CMK (cell line): ENCODE measurements around the gene MRGPRF.

Experiments
- DNase-seq: peaks from one replicate; pipeline ENCODE4 v3.0.0-alpha.2; 2010; ENCODE audit warnings: low read depth

The MRGPRF gene

DNA sequence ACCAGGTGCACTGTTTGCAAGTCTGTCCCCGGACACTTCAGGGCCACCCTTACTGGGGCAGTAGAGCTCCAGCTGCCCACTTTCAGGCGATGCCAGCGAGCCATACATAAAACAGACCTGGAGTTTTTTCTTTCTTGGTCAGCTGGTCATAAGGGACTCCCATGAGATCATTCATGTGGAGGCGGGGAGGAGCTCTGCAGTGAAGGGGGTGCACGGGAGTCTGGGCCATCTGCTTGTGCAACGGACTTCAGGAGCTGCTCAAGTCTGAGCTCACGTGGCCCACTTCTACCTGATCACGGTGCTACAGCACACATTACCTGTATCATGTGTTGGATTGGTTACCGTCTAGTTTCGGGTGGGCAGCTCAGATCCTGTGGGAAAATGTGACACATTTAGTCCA is 9.2 kb upstream of the MRGPRF start:
- no peak for DNase-seq

DNA sequence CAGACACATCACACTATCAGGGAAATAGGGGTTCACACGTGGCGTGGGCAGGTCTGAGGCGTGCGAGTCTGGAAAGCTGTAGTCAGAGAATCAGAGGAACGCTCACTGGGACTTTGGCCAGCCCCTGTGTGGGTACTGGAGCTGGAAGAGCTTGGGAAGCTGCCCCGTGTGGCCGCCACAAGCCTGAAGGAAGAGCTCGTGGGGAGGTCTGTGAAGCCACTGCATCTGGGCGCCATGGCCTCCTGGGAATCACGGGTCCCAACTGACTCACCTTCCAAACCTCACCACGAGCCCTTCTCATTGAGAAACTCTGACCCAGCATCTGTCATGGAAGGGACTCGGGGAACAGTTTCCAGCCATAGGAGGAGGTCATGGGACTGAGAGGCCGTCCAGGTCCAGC is 5.9 kb upstream of the MRGPRF start:
- DNase-seq: no peak

DNA sequence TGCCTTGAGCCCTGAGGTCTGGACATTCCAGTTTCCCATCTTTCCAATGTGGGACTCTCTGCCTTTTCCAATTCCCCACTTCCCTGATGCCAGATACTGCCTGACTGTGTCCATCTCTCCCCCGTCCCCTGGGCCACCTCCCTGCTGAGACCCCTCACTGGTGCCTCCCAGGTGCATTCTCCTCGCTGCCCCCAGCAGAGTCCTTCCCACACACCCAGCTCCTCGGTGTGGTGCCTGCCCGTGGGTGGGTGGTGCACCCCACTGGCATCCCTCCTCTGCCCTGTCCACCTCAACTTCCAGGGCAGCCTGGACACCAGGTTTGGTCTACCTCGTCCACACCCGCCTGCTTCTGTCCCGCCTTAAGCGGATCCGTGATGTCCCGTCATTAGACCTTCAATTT is 4.9 kb upstream of the MRGPRF start:
- DNase-seq: no peak

DNA sequence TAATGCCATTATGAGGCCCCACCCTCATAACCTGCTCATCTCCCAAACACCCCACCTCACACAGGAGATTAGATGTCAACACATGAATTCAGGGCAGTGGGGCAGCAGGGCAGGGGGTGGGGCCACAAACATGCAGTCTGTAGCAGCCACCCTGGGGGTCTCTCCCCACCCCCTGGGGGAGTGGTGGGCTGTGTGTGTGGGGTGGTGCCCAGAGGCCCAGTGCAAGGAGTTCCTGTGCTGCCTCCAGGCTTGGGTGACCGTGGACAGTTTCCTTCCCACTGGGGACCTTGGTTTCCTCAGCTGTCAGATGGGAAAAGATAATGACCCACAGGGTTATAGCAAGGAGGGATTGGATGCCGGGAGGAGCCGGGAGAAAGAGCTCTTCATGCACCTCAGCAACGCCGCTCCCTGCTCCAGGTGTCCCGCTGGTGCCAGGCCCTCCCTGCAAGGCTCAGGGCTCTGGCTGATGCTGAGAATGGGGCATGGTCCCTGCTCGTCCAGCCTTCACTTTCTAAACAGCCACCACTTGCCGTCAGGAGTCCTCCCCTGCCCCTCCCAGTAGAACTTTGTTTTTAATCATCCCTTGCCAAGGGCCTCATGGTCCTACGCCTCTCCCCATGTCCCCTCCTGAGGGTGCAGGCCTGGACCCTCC is 2.0 kb upstream of the MRGPRF start:
- DNase-seq: no peak

DNA sequence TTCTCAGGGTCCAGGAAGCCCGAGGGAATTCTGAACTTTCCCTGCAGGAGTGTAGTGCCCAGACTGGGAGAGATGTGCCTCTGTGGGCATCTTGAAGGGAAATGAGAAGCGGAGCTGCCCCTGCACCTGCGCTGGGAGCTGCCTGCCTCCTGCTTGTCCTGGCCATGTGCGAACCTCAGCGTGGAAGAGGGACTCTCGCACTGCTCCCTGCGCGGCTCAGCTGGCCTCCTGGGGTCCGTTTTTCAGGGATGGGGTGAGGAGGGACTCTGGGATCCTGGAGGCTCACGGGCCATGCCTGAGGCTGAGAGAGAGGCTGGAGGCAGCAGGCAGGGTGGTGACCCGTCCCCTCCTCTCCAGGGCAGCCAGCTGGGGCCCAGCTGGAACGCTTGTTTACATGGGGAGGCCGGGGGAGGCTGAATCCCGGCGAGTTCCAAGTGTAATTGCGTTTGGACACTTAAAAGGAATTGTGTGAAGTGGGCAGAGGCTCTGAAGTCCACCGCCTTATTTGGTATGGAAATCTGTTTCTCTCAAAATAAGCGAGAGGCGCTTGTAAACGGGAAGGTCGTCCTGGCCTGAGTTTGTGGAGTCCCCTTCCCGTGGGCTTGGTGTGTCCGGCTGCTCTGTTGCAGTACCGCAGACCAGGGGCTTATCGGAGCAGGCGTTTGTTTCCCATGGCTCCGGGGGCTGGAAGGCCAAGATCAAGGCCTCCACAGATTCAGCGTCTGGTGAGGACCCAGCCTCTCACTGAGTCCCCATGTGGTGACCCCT is 1.2 kb upstream of the MRGPRF start:
- DNase-seq: no peak

DNA sequence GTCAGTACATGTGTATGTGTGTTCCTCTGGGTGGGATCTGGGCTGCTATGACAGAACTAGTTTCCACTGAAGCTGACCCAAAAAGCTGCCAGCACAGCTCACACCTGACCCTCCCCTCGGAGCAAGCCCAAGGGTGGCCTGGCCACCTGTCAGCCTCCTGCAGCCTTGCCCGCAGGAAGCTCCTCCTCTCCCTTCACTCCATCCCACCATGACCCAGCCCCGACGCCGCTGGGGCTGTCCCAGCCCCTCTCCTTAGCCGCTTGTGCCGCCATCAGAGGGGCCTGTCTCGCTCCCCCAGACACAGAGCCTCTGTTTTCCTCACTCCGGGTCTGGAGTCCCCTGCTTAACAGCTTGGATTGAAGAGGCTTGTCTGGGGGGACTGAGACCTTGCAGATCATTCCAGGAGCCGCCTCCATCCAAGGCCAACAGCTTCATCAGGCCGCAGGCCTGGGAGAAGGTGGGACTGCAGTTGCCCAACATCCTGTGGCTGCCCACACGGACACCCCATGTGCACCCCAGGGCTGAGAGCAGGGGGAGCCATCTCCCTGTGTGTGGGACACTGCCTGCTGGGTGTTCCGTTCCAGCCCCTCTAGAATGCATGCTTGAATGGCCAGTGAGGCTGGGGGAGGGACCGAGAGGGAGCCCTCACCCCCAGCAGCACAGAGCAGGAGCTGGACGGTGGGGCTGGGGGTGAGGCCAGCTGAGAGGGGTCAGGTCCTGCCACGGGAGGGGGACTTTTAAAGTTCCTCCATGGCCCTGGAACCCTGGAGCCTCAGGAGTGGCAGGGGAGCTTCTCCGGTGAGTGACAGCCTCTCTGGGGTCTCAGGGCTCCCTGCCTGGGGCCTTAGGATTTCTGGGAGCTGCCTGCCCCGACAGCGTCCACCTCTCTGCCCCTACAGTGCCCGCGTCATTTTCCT is 696 bp downstream of the MRGPRF start:
- no peak for DNase-seq

DNA sequence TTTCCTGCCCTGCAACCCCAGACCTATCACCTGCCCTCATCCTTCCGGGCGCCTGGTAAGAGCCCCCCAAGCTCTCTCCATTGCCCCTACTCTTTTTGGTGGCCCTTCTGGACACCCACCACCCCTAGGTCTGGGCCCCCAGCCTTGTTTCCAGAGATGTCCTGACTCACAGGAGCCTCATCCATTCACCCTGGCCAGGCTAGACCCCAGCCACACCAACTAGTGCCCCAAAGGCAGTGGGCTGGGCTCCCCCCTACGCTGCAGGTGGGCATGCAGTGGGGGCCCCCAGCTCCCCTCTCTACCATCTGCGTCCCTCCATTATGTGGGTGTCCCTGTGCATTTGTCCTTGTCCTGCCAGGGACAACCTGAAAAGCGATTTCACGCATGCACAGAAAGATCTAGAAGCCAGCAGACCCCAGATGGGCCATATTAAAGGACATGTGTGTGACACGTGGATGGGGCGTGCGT is 1.4 kb downstream of the MRGPRF start:
- no peak for DNase-seq

DNA sequence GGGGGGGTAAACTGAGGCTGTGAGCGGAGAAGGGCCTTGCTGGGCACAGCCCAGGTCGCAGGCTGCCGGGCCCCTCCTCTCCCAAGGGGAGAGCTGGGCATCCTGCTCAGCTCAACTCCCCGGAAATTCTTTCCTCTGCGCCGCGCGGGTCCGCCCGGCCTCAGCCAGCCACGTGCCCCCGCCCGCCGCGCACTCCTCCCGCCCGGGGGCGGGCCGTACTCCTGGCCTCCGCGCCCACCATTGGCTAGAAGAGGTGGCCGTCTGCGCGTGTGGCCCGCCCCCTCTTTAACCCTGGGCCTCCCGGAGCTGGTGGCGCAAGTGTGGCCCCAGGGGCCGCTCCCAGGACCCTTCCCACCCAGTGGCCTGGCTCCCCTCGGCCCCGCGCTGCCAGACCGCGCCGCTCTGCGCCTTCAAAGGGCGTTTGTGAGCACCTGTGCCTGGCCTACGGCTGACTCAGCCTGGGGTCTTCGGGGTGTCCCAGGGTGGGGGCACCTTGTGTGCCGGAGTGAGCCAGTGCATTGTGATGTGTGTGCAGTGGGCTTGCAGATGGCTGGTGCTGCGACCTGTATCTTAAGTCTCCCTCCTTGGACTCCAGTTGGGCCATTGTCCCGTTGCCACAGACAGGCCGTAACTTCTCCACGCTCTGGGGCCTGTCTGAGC is 2.0 kb downstream of the MRGPRF start:
- no peak for DNase-seq

DNA sequence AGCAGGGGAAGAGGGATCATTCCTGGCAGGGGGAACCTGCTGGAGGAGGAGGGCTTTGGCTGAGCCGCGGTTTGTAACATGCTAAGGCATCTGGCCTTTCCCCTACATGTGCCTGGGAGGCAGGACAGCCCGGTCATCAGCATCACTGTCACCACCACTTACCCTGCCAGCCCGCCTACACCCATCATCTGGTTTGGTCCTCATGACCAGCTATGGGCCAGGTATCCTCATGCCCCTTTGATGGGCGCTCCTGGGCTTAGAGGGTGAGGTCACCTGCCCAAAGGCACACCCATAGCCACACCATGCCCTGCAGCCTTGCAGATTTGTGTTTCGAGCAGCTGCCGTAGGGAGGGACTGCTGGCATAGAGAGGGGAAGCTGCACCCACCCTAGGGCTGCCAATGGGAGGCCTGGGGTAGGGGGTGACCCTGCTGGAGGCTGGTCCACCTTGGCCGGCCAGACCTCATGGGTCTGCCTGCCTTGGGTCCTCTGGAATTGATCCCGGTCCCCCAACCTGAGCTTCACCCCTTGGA is 2.6 kb downstream of the MRGPRF start:
- no peak for DNase-seq

DNA sequence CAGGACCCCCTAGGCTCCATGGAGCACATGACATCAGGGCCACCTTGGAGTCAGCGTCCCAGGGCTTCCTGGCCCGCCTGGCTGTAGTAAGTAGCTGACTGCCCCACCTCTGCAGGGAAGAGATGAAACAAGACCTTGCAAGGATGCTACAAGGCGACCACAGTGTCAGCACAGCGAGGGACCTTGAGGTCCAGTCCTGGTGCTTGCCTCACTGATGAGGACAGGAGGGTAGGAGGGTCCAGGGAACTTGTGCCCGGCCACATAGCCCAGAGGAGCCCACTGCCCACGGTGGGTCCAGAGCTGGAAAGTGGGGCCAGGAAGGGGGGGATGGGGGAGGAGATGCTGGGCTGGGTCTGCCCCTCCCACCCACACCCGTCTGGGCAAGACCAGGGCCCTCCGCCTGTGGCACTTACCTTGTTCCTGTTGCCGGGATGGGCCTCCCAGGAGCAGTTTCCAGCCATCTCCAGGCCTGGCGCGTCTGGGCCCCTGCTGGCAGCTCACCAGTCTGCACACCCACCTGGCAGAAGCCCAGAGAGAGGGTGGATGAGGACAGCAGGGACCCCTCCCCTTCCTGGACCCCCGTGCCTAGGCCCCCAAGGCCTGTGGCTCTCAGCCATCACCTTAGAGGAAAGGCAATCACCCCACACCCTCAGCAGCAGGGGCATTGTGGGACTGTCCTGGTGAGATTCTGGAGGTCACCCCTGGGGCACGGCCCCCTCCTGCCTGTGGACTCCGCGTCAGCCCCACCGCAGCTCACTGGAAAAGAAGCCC is 3.4 kb downstream of the MRGPRF start:
- DNase-seq: no peak

DNA sequence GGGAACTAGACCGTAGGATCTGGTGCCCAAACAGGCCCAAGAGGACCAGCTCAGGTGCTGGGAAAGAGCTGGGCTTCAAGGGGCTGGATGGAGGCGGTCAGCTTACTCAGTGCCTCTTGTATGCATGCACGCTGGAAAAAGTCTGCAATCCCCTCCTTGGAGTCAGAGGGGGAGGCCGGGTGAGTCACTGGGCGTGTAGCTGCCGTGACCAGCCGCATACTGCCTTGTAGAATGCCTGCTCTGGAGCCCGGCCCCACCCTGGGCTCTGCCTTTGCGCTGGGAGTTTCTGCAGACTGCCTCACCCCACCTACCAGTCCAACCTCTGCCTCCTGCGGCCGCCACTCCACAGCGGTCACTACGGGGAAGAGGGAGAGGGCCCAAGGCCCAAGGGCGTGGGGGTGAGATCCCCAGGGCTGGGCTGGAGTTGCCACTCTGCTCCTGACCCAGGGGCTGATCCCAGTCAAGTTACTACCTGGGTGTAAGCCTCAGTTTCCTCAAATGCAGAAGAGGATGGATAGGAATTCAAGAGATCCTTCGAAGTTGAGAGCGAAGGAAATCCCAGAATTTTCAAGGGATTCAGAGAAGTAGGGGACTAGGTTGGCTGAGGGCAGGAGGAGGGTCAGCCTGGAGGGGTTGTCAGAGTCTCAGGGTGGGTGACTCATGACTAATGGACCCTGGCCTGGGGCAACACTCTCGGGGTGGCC is 4.2 kb downstream of the MRGPRF start:
- DNase-seq: no peak

DNA sequence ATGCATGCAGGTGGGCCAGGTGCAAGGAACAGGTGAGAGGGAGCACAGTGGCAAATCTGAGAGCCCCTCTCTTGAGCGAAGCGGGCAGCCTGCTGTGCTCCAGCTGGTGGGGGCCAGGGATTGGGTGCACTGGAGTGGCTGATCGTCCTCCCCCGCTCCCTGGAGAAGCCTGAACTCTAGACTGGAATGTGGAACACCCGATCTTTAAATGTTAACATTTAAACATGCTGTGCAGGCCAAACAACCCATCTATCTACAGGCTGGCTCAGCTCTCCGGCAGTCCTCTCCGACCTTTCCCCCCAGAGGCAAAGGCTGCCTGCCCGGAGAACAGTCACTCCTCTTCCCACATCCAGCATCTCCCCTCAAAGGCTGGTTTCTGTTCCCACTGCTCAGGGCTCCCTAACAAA is 5.1 kb downstream of the MRGPRF start:
- no peak for DNase-seq

DNA sequence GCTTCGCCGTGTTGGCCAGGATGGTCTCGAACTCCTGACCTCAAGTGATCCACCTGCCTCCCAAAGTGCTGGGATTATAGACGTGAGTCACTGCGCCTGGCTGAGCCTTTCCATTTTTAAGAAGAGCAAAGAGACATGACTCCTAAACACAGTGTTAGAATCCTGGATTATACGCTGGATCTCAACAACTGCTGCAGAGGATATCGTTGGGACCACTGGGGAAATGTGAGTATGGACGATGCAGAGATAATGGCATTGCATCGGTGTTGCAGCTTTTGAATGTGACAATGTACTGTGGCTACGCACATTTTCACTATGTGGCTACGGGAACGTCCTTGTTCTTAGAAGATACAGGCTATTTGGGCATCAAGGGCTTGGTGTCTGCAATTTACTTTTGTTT is 6.2 kb downstream of the MRGPRF start:
- no peak for DNase-seq

DNA sequence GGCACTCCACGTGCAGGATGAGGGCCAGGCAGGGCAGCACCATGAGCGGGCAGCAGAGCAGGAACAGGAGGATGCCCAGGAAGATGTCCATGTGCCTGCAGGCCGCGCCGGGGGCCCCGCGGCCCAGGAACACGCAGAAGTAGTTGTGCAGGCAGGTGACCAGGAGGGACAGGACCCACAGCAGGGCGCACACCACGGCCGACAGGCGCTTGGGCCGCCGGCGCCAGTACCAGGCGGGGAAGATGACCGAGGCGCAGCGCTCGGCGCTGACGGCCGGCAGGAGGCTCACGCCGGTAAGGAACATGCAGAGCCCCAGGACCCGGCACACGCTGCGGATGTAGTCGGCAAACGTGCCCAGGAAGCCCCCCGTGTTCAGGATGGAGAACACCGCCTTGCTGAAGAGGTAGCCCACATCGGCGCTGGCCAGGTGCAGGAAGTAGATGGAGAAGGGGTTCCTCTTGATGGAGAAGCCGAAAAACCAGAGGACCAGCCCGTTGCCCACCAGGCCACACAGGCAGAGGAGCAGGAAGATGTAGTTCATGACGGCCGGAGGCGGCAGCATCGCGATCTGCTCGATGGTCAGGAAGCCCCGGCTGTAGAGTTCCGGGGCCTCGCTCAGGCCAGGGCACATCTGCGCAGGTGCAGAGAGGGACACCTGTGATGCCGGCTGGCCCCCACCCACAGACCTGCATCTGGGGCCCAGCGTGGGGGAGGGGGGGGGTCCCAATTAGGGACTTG is 7.2 kb downstream of the MRGPRF start:
- no peak for DNase-seq

DNA sequence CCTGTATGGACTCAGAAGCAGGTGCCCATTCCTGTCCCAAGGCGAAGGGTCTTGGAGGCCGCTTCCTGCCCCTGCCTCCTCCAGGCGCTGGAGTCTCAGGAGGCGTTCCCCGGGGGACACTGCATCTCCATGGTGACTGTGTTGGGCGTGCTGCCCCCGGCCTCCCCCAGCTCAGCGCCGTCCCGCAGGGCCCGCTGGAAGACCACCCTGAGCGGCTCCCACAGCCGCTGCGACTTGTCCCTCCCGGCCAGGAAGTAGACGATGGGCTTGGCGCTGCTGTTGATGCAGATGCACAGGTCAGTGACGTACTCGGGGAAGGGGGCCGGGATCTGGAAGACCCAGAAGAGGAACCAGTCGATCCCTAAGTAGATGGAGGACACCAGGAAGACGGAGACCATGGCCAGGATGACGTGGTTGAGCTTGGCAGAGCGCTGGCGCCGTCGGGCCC is 7.8 kb downstream of the MRGPRF start:
- no peak for DNase-seq

DNA sequence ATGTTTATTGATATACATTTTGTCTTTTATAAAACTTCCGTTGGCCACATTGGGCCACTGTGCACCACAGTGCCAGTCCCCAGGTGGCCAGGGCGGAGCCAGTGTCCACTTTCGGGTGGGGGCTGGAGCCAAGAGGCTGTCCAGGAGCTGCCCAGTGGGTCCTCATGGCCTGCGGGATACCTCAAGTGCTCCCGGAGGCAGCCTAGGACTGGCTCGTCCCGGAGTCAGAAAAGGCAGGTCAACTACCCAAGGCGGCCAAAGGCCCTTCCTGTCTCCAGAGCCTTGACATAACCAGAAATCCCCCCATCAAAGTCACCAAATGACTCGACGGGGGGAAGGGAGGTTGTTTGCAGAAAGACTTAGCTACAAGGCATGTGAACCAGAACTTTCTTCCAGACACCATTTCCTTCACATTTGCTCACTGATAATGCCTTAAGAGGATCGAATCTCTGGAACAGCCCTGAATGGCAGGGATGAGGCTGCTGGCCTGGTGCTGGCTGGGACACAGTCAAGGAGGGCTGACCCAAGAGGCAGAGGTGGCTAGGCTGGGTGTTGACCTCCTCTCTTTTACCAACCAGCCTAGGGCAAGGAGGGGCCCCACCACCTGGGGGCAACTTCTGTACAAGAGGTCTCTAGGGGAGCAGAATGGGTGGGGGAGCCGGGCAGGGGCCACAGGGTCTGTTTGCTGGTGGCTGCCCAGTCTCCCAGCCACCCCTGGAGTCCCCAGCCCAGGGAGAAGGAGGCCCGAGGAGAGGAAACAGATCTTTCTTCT is 8.4 kb downstream of the MRGPRF start:
- no peak for DNase-seq

DNA sequence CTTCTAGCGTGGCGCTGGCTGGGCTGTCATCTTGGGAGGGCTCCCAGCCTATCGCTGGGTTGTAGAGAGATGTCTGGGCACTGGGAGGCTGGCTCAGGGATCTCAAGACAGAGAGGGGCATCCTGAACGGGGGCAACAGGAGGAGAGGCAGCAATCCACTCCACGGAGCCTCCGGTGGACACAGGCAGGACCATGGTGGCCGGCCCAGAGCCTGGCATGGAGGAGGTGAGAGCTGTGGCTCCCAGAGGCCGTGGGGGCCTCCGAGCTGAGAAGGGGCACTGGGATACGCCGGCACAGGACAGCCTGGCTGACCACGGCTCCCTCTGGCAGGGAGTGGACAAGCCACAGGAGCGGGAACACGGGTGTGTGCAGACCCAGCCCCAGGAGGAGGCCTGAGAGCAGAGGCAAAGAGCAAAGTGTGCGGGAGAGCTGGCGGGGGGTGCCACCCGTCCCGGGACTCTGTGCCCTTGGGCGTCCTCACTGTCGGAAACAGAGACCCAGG is 9.1 kb downstream of the MRGPRF start:
- DNase-seq: no peak

DNA sequence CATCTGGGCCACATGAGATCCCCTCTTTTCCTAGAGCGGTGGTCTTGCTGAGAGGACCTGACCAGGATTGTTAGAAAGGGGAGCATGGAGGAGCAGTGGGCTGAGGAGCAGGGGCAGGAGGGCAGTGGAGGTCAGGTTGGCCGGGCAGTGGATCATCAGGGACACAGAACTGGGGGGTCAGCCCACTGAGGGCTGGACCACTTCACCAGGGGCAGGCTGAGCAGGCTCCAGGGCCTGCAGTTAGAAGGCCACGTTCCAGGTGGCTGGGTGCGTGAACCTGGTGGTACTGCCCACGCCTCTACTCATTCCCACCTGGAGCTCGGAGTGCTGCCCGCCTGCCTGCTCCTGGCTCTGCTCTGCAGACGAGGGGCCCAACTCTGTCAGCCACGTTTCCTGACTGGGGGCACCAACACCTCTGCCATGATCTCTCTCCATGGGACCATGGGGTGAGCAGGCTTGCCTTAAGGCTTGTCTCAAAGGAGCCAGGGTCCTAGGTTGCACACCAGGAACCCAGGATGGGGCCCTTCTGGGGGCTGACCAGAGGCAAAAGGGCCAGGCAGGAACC is 9.7 kb downstream of the MRGPRF start:
- DNase-seq: no peak
